ENCODE data around the gene NFE2L2. TPM values are rescaled to one million over a fixed set of nuclear protein-coding genes. Genes with fewer than 3 reads are reported as not detected.

The NFE2L2 gene
- total and polyA plus RNA-seq, 9 of the 15 experiments (the other 6 are each of a cell fraction or from before 2014, with no cell fraction given): 29.3 to 120 (median 59.3) TPM

DNA sequence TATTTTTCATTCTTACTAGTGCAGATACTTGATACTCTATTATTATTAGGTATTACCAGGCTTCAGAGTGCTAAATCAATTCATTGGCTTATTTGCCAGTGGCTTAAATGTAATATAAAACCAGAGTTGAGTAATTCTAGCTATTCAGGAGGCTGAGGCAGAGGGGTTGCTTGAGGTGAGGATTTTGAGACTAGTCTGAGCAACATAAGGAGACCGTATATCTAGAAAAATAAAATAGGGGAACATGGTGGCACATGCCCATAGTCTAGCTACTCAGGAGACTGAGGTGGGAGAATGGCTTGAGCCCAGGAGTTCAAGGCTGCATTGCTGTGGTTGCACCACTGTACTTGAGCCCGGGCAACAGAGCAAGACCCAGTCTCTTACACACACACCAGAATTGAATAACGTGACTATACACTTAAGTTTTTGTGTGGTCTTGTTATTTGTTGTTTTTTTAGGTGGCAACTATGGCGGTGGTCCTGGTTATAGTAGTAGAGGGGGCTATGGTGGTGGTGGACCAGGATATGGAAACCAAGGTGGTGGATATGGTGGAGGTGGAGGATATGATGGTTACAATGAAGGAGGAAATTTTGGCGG lies 47.2 kb downstream of the NFE2L2 start (continued):
- TF ChIP-seq TGIF2 (CRISPR knock-in tag; IDR thresholded peaks at IDR 0.05): no peak
- TF ChIP-seq PYGO2 (tag; IDR thresholded peaks at IDR 0.05): no peak
- no peak for TF ChIP-seq ZNF217 (CRISPR knock-in tag; IDR thresholded peaks at IDR 0.05)
- TF ChIP-seq MIER1 (IDR thresholded peaks at IDR 0.05; ENCODE audit: low read depth): no peak
- no peak for TF ChIP-seq KLF10 (CRISPR knock-in tag; IDR thresholded peaks at IDR 0.05)
- no peak for TF ChIP-seq TOE1 (IDR thresholded peaks at IDR 0.05; ENCODE audit: borderline replicate concordance)
- no peak for TF ChIP-seq TOE1 (CRISPR knock-in tag; IDR thresholded peaks at IDR 0.05; ENCODE audit: borderline replicate concordance, low read depth)
- no peak for TF ChIP-seq GABPB2 (CRISPR knock-in tag; conservative IDR thresholded peaks at IDR 0.05)
- no peak for TF ChIP-seq SMARCE1 (IDR thresholded peaks at IDR 0.05)
- no peak for TF ChIP-seq ZNF134 (CRISPR knock-in tag; conservative IDR thresholded peaks at IDR 0.05)
- TF ChIP-seq, protein P1, sequence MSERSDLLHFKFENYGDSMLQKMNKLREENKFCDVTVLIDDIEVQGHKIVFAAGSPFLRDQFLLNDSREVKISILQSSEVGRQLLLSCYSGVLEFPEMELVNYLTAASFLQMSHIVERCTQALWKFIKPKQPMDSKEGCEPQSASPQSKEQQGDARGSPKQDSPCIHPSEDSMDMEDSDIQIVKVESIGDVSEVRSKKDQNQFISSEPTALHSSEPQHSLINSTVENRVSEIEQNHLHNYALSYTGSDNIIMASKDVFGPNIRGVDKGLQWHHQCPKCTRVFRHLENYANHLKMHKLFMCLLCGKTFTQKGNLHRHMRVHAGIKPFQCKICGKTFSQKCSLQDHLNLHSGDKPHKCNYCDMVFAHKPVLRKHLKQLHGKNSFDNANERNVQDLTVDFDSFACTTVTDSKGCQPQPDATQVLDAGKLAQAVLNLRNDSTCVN (CRISPR knock-in tag; IDR thresholded peaks at IDR 0.05): 0 out of 2 replicates have a peak, but pooled peaks have one; percentile 75
- no peak for TF ChIP-seq TEAD2 (tag; IDR thresholded peaks at IDR 0.05)
- no peak for TF ChIP-seq BCOR (IDR thresholded peaks at IDR 0.05)
- TF ChIP-seq CAMTA2 (CRISPR knock-in tag; conservative IDR thresholded peaks at IDR 0.05): no peak
- no peak for TF ChIP-seq TBP (optimal IDR thresholded peaks at IDR 0.05; ENCODE audit: low read depth, low read length)
- no peak for TF ChIP-seq TCF7 (IDR thresholded peaks at IDR 0.05; ENCODE audit: borderline replicate concordance)
- no peak for TF ChIP-seq HNRNPK (IDR thresholded peaks at IDR 0.05; ENCODE audit: low read depth, low read length, poor library complexity, severe bottlenecking)
- no peak for TF ChIP-seq ZNF408 (CRISPR knock-in tag; IDR thresholded peaks at IDR 0.05; ENCODE audit: low read depth)
- no peak for TF ChIP-seq PREB (CRISPR knock-in tag; IDR thresholded peaks at IDR 0.05)
- no peak for TF ChIP-seq RUNX1 (IDR thresholded peaks at IDR 0.05; ENCODE audit: low read depth)
- TF ChIP-seq ZNF507 (tag; conservative IDR thresholded peaks at IDR 0.05): no peak
- TF ChIP-seq PTRF (tag; IDR thresholded peaks at IDR 0.05): no peak
- TF ChIP-seq HEY1 (CRISPR knock-in tag; IDR thresholded peaks at IDR 0.05; ENCODE audit: borderline replicate concordance): no peak
- no peak for TF ChIP-seq ZNF785 (CRISPR knock-in tag; IDR thresholded peaks at IDR 0.05)
- no peak for TF ChIP-seq ZNF77 (CRISPR knock-in tag; IDR thresholded peaks at IDR 0.05)
- no peak for TF ChIP-seq ZKSCAN8 (CRISPR knock-in tag; IDR thresholded peaks at IDR 0.05)
- no peak for TF ChIP-seq E2F8 (IDR thresholded peaks at IDR 0.05; ENCODE audit: low read depth, partially characterized antibody)

Data from K562 (cell line).